ENCODE results near the gene WNT2.

Gene WNT2

GRCh38 chr7:117322741-117323304 lies at the start of gene WNT2:
Gene WNT2 (minus strand): TSS chr7:117323058. CDS start chr7:117322989, 69 bp downstream.
- no peak for DNase-seq

DNA sequence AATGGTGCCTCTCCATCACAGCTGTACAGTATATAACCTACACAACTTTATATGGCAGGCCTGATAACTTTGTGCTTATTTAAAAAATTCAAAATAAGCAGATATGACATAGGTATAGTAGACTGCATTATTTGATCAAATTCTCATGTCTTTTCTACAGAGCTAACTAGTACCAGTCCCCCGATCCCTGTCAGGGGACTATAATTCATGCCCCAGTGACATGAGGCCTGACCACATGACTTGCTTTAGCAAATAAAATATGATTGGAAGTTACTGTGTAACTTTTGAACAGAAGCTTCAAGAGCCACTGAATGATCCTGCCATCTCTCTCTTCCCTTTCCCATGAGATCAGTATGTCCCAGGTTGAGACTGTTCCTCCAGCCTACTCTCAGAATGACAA lies 49.2 kb upstream of the WNT2 start:
- no peak for DNase-seq

DNA sequence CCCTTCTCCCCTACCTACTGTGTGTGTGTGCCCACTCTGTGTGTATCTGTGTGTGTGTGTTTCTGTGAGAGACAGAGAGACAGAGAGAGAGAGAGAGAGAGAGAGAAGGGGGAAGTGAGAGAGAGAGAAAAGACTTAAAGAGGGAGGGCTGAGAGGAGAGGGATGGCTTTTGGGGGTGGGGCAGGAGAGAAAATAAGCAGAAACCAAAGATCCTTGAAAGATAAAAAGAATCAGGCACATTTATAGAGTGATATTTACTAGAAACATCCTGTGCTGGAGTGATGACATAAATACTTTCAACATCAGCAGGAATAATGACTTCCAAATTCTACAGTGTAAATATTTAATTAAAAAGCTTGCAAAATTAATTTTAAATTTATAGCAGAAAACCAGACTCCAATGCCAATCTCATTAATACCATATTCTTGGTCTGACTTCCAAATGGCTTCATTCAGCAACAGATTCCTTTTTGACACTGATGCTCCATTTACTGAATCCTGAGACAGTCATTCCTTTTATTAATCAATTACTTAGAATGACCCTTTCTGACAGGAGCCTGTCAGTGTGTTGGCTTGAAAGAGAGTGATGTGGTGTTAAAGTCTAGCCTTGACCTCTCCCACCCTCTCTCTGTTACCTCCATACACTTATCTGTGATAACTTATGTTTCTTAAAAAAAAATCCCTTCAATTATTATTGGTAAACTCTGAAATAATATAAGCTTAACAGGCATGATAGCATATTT lies 41.7 kb upstream of the WNT2 start:
- DNase-seq: no peak

GRCh38 chr7:117362294-117362888 lies 39.5 kb upstream of the WNT2 start:
- DNase-seq: no peak

DNA sequence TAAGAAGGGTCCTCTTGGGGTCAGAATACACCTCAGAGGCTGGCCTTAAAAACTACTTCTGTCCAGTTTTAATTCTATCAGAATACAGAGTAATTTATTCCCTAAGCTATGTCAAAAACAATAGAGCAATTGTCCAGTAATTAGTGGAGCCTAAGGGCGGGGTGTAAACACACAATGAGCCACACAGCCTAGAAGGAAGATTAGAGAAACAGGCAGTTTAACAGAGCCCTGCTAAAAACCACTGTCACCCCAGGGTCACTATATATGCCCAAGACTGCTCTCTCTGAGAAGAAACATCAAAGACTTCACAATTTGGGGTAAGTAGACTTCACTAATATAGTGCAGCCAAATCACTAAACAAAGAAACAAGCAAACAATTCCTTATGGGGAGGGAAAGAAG lies 27.2 kb upstream of the WNT2 start:
- no peak for DNase-seq

DNA sequence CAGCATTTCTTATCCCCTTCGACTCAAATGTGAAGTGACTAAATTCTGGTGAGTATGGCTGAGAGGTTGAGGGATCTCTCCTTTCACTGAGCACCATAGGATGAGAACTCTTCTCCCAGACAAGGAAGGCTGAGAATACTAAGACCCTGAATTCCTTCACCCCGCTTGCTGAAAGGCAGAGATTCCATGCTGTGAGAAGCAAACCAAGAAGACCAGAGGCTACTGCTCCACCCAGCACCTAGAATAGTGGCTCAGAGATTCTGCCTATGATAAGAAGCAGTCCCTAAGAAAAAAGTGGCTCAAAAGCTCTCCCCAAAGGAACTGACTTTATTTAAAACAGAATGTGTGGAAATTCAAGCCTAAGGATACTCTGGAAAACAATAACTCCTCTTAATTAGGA lies 26.7 kb upstream of the WNT2 start:
- DNase-seq: no peak

- no peak for DNase-seq
These were observed 25.3 kb upstream of the WNT2 start for GRCh38 chr7:117347962-117348672.

GRCh38 chr7:117347480-117347879 lies 24.6 kb upstream of the WNT2 start:
- peak; percentile 50 for DNase-seq

GRCh38 chr7:117346161-117346560 lies 23.3 kb upstream of the WNT2 start:
- DNase-seq: peak; percentile 13

GRCh38 chr7:117338020-117338419 lies 15.2 kb upstream of the WNT2 start:
- no peak for DNase-seq

DNA sequence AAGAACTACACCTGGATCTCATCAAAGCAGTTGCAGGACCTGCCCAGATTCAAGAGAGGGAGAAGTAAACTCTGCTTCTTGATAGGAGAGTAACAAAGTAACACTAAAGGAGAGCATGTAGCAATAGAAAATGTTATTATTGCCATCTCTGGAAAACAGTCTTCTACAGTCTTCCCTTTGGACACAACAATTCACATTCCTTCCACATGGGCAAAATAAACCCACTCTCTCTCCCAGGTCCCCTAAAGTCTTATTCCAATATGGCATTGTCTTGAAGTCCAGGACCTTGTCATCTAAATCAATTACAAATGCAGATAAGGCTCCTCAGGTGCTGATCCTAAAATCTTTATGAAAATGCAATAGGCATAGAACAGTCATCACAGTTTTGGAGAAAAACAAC lies 10.3 kb upstream of the WNT2 start:
- no peak for DNase-seq

DNA sequence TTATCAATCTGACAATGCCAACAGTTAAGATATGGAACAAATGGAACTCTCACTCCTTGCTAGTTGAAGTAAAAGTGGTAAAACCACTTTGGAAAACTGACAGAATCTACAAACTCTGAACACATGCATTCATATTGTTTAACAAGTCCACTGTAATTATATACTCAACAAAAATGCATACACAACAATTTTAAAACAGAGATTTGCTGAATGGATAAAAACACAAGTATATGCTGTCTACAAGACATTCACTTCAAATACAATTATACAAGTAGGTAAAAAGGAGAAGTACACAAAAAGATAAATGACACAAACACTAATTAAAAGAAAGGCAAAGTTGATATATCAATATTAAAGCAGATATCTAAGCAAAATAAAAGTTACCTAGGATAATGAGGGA lies 9.2 kb upstream of the WNT2 start:
- DNase-seq: no peak

DNA sequence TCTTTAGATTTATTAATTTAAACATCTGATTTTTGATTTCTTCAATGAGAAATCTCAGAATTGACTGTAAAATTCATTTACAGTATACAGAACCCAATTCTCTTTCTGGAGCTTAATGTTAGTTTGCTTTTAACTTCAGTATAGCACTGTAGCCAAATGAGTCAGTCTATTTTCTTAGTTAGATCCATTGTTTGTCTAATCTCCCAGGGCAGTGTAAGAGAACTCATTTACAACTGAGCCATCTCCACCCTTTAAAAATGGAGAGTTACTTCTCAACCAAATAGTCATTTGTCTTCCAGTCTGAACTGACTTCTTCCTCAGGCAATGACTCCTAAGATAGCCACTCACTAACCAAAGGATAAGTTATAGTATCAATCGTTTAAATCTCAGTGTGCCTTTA lies 3.0 kb upstream of the WNT2 start:
- no peak for DNase-seq

DNA sequence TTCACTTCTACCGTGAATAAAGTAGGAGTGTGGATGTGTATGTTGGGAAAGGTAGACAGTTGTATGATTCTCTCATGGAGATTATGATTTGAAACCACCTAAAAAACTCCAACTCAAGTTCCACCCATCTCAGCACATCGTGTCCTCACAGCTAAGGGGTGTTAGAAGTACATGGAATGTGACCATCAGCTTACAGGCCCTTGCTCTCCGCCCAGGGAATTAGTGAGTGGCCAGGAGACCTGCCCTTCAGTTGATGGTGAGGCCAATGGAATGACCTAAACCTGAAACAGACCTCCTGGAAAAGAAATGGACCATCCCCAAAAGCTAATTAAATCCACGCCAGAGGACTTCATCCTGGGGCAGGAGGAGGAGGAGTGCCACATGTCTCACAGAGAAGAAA lies 2.1 kb upstream of the WNT2 start:
- no peak for DNase-seq

DNA sequence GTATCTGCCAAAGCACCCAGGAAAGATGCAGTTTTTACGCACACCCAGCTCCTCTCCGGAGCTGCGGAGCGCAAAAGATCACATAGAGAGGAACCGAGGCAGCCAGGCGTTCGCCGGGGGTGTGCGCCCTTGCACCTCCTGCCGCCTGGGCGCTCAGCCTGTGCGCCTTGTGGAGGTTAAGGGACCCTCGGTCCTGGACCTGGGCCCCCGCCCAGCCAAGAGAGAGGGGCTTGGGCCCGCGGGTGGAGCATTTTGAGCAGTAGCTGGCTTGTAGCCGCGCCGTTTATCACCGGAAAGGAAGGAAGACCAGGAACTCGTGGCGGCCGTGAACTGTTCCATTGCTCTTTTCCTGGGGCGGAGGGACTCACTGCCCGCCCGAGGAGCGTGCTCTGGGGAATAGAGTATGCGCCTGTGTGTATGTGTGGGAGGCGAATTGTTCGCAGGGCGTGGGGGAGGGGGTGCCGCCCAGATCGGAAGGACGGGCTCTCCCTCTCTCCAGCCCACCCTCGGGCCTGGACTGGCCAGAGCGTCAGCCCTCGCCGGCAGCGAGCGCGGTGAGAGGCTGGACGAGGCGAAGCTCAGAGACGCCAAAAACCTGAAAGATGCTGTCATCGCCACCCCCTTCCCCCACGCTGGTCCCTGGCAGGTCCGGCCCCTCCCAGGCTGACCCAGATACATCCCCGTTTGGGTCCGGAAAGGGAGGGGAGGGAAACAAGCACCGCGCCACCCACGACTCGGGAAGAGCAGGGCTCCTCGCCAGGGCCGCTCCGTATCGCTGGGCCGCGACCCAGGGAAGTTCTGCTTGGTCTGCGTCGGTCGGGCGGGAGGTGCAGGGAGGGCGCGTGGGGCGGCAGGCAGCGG lies 1.2 kb upstream of the WNT2 start:
- peak; percentile 25 for DNase-seq

GRCh38 chr7:117323305-117323850 lies 520 bp upstream of the WNT2 start:
- peak; percentile 18 for DNase-seq

- no peak for DNase-seq
These were observed 2.3 kb downstream of the WNT2 start for GRCh38 chr7:117320523-117320922.

- no peak for DNase-seq
These were observed 3.7 kb downstream of the WNT2 start for GRCh38 chr7:117319181-117319580.

DNA sequence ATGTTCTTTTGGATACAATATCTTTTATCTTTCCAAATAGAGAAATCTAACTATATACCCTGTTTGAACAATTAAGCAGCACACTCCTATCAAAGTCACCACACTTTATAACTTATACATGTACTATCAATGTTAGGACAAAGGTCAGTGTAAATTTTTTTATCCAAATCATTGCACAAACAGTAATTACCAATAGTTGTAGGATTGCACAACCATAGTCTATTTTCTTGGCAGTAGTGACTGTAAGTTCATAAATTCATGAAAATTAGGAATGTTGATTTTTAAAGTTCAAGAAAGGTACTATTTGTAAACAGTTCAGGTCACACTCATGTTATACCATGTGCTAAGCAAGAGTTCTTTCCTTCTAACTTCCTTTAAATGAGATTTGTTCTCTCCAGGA lies 9.3 kb downstream of the WNT2 start:
- DNase-seq: no peak

DNA sequence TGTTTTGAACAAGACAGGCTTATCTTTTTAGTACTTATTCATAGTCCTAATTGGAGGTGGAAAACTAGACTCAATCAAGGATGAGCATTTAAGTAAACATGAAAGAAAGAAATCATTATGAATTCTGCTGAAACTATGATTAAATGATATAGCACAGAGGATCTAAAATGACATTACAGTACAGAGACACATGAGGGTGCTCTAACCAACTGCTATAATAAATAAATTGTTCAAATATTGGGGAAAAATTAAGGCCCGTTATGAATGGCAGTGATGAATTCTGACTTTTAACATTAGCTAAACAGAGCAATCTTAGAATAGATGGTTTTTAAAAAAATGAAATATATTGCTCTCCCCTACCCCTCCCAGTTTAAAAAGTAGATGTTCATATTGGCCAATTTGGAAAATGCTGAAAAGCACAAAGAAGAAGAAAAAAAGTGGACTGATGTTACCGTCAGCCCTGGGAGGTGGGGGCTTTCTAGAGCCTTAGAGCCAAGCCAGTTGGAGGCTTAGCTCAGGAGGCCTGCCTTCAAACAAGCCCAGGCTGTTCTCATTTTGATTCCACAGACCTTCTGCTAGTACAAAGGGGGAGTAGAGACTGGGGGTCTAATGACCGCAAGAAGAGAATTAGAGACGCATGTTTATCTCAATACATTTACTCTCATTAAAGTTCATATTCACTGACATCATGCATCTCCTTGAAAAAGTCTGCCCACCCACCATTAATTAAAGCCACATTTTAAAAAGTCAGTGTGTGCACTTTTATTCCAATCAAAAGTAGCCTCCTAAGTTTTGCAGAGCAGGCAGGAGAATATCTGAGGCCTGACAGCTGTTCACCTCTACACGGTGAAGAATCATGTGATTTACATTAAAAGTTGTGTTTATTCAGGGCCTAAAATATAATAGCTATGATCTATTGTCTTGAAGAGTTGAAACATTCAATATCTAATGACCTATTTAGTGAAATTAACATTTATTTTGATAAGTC lies 10.0 kb downstream of the WNT2 start:
- DNase-seq: no peak

DNA sequence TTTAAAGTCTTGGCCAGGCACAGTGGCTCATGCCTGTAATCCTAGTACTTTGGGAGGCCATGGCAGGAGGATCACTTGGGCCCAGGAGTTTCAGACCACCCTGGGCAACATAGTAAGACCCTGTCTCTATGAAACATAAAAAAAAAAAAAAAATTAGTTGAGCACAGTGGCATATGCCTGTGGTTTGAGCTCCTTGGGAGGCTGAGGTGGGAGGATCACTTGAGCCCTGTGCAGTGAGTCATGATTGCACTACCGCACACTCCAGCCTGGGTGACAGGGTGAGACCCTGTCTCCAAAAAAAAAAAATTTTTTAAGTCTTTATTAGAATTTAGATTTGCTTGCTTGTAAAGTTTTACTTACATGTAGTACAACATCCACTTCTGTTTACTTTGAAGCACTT lies 14.0 kb downstream of the WNT2 start:
- DNase-seq: no peak
